ENCODE measurements around the gene NSD2. TPM values are rescaled to one million over a fixed set of nuclear protein-coding genes. Genes with fewer than 3 reads are reported as not detected.

Gene NSD2
- total and polyA plus RNA-seq, 9 of the 15 experiments (the other 6 are each of a cell fraction or from before 2014, with no cell fraction given): 6.4 to 126 (median 58.8) TPM

GRCh38 chr4:1882850-1883271, 11.7 kb downstream of the NSD2 start (continued):
- peak; percentile 99 for TF ChIP-seq ARID1B (IDR thresholded peaks at IDR 0.05)
- peak; percentile 51; the same call in 1 of the 2 replicates for TF ChIP-seq MEF2D (tag; conservative IDR thresholded peaks at IDR 0.05; ENCODE audit: low read depth)
- TF ChIP-seq STAT5A (IDR thresholded peaks at IDR 0.05; ENCODE audit: borderline replicate concordance, low read length): peak; percentile 96
- peak; percentile 98 for TF ChIP-seq TEAD4 (IDR thresholded peaks at IDR 0.05; ENCODE audit: low read length)
- no peak for TF ChIP-seq TEAD4 (CRISPR knock-in tag; IDR thresholded peaks at IDR 0.05; ENCODE audit: borderline replicate concordance)
- peak; percentile 56; the same call in 1 of the 2 replicates for TF ChIP-seq LEF1 (IDR thresholded peaks at IDR 0.05)
- TF ChIP-seq CREB1 (IDR thresholded peaks at IDR 0.05): peak; percentile 69
- no peak for TF ChIP-seq CREB1 (CRISPR knock-in tag; IDR thresholded peaks at IDR 0.05)
- peak; percentile 89 to 98 for TF ChIP-seq ARNT (IDR thresholded peaks at IDR 0.05)
- peak; percentile 96 for TF ChIP-seq FOXM1 (IDR thresholded peaks at IDR 0.05; ENCODE audit: low read depth)
- no peak for TF ChIP-seq FOXM1 (CRISPR knock-in tag; IDR thresholded peaks at IDR 0.05; ENCODE audit: low read depth)
- peak; percentile 27; the same call in 1 of the 2 replicates for TF ChIP-seq MTA3 (IDR thresholded peaks at IDR 0.05; ENCODE audit: borderline replicate concordance)
- TF ChIP-seq SMAD4 (CRISPR knock-in tag; conservative IDR thresholded peaks at IDR 0.05): peak; percentile 94
- peak; percentile 94 for TF ChIP-seq KDM1A (IDR thresholded peaks at IDR 0.05)
- peak; percentile 91 for TF ChIP-seq SOX6 (IDR thresholded peaks at IDR 0.05)
- TF ChIP-seq HBP1 (CRISPR knock-in tag; IDR thresholded peaks at IDR 0.05): peak; percentile 63; the same call in 1 of the 2 replicates
- no peak for TF ChIP-seq HDAC8 (tag; IDR thresholded peaks at IDR 0.05)
- peak; percentile 89 for TF ChIP-seq SMARCE1 (IDR thresholded peaks at IDR 0.05)
- TF ChIP-seq NCOA2 (IDR thresholded peaks at IDR 0.05; ENCODE audit: partially characterized antibody in 2 of 2): peak in 1 of 2 experiments; percentile 56
- TF ChIP-seq ZNF24 (IDR thresholded peaks at IDR 0.05): peak; percentile 51; the same call in 1 of the 2 replicates
- TF ChIP-seq ZNF282 (CRISPR knock-in tag; IDR thresholded peaks at IDR 0.05): no peak
- peak; percentile 75 for TF ChIP-seq ZNF274 (IDR thresholded peaks at IDR 0.05; ENCODE audit: borderline replicate concordance, low read depth, low read length)
- peak; percentile 96 for TF ChIP-seq KLF16 (IDR thresholded peaks at IDR 0.05)
- TF ChIP-seq, protein P1, sequence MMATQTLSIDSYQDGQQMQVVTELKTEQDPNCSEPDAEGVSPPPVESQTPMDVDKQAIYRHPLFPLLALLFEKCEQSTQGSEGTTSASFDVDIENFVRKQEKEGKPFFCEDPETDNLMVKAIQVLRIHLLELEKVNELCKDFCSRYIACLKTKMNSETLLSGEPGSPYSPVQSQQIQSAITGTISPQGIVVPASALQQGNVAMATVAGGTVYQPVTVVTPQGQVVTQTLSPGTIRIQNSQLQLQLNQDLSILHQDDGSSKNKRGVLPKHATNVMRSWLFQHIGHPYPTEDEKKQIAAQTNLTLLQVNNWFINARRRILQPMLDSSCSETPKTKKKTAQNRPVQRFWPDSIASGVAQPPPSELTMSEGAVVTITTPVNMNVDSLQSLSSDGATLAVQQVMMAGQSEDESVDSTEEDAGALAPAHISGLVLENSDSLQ (IDR thresholded peaks at IDR 0.05): peak; percentile 95
- no peak for TF ChIP-seq KDM5B (IDR thresholded peaks at IDR 0.05; ENCODE audit: insufficient replicate concordance, low read depth, low read length)
- TF ChIP-seq U2AF1 (optimal IDR thresholded peaks at IDR 0.05; ENCODE audit: low read depth, low read length): no peak

All from K562 (cell line).